Measurements from ENCODE around the gene SPATA33.
"Not testable (repeated sequence)": the region's sequence is repeated elsewhere in the genome, so short reads cannot be mapped to it uniquely, and the experiment has no call there.

SPATA33 gene

GRCh38 chr16:89691231-89691985, 33.8 kb downstream of the SPATA33 start:
- Histone ChIP-seq H3K4me1 (ENCODE audit: control insufficient read depth in 1 of 2, insufficient read depth in 1 of 2, low read depth in 1 of 2, low read length in 1 of 2) (peaks cover 8 to 10% of the 10 kb centered on the region in 2 experiments), H3K27ac (no peak overlapping the region), H3K27me3 (no peaks in the 10 kb centered on the region), H3K4me3 (ENCODE audit: low read depth in 1 of 2, low read length in 1 of 2) (no peak overlapping the region), H3K36me3 (peaks cover 26% of the 10 kb centered on the region), H3K9me3 (no peaks in the 10 kb centered on the region)
- TF ChIP-seq, protein P1, sequence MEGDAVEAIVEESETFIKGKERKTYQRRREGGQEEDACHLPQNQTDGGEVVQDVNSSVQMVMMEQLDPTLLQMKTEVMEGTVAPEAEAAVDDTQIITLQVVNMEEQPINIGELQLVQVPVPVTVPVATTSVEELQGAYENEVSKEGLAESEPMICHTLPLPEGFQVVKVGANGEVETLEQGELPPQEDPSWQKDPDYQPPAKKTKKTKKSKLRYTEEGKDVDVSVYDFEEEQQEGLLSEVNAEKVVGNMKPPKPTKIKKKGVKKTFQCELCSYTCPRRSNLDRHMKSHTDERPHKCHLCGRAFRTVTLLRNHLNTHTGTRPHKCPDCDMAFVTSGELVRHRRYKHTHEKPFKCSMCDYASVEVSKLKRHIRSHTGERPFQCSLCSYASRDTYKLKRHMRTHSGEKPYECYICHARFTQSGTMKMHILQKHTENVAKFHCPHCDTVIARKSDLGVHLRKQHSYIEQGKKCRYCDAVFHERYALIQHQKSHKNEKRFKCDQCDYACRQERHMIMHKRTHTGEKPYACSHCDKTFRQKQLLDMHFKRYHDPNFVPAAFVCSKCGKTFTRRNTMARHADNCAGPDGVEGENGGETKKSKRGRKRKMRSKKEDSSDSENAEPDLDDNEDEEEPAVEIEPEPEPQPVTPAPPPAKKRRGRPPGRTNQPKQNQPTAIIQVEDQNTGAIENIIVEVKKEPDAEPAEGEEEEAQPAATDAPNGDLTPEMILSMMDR (IDR thresholded peaks at IDR 0.05): no peak

DNA sequence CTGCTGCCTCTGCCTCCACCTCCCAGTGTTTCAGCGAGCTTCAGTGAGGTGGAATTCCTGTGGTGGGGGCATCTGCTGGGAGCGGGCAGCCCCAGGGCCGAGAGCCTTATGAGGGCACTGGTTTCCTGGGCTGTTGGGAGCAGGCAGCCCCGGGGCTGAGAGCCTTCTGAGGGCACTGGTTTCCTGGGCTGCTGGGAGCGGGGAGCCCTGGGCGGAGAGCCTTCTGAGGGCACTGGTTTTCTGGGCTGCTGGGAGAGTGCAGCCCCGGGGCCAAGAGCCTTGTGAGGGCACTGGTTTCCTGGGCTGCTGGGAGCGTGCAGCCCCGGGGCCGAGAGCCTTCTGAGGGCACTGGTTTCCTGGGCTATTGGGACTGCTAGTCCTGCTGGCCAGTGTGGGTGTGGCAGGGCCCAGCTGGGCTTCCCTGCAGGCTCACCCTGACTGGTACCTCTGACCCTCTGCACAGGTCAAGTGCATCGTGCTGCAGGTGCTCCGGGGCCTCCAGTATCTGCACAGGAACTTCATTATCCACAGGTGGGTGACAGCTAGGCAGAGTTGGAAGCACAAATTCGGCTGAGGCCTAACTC, 34.4 kb downstream of the SPATA33 start:
- TF ChIP-seq, protein P1 (IDR thresholded peaks at IDR 0.05): no peak
- H3K27me3 ChIP-seq: no peaks in the 10 kb centered on the region

DNA sequence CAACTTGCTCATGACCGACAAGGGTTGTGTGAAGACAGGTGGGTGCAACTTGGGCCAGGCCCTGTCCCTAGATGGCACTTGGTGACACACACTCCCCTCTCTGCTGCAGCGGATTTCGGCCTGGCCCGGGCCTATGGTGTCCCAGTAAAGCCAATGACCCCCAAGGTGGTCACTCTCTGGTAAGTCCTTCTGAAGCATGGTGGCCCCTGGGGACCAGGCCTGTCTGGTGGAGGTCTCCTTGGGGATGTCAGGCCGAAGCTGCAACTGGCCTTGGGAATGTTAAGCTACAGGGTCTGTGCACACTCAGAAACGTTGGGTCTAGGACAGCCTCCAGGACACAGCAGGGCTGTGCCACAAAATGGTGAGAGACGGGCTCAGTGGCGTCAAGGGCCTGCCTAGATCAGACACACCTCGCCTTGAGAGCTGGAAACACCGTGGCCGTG, 35.7 kb downstream of the SPATA33 start:
- Histone ChIP-seq H3K27ac (no peak overlapping the region), H3K27me3 (no peaks in the 10 kb centered on the region), H3K9me3 (no peaks in the 10 kb centered on the region), H3K36me3 (peaks cover 42% of the 10 kb centered on the region), H3K4me1 (ENCODE audit: control insufficient read depth in 1 of 2, insufficient read depth in 1 of 2, low read depth in 1 of 2, low read length in 1 of 2) (no peaks in the 10 kb centered on the region), H3K4me3 (ENCODE audit: low read depth in 1 of 2, low read length in 1 of 2) (no peak overlapping the region)
- TF ChIP-seq, protein P1 (IDR thresholded peaks at IDR 0.05): no peak

More for the DNA sequence above, 34.4 kb downstream of the SPATA33 start:
- Histone ChIP-seq H3K9me3 (no peaks in the 10 kb centered on the region), H3K4me1 (ENCODE audit: control insufficient read depth in 1 of 2, insufficient read depth in 1 of 2, low read depth in 1 of 2, low read length in 1 of 2) (peaks cover 7 to 8% of the 10 kb centered on the region in 2 experiments), H3K36me3 (peaks cover 31% of the 10 kb centered on the region), H3K27ac (no peak overlapping the region), H3K4me3 (ENCODE audit: low read depth in 1 of 2, low read length in 1 of 2) (no peak overlapping the region)

DNA sequence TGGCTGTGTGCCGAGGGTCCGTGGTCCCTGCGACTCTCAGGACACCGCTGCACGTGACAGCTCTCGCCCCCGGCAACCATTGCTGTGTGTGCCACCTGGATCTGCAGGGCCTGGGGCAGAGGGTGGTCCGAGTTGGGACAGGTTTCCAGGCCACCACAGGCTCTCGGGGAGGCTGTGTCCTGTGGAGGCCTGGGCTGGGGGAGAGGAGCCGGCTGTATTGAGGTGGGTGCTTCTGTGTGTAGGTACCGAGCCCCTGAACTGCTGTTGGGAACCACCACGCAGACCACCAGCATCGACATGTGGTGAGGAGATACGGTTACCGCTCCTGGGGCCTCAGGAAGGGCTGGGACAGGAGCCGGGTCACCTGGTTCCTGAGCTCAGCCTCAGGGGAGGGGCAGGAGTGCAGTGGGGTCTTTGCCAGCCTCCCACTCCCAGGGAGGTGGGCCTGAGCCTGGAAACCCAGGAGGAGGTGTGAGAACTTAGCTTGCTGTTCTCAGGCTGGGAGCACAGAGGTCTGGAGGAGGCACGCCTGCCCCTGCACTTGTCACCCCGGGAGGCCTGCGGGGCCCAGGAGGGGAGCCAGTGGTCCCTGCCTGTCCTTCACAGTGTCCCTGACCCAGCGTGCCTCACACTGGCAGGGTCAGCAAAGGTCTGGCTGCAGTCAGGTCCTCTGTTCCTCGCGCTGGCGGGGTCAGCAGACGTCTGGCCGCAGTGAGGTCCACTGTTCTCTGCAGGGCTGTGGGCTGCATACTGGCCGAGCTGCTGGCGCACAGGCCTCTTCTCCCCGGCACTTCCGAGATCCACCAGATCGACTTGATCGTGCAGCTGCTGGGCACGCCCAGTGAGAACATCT, 36.5 kb downstream of the SPATA33 start:
- H3K4me1 ChIP-seq (ENCODE audit: control insufficient read depth in 1 of 2, insufficient read depth in 1 of 2, low read depth in 1 of 2, low read length in 1 of 2): no peaks in the 10 kb centered on the region
- H3K9me3 ChIP-seq: no peaks in the 10 kb centered on the region
- H3K4me3 ChIP-seq (ENCODE audit: low read depth in 1 of 2, low read length in 1 of 2): no peak overlapping the region
- H3K27me3 ChIP-seq: no peaks in the 10 kb centered on the region
- peaks cover 42% of the 10 kb centered on the region for H3K36me3 ChIP-seq
- TF ChIP-seq, protein P1 (IDR thresholded peaks at IDR 0.05): no peak
- H3K27ac ChIP-seq: no peak overlapping the region

DNA sequence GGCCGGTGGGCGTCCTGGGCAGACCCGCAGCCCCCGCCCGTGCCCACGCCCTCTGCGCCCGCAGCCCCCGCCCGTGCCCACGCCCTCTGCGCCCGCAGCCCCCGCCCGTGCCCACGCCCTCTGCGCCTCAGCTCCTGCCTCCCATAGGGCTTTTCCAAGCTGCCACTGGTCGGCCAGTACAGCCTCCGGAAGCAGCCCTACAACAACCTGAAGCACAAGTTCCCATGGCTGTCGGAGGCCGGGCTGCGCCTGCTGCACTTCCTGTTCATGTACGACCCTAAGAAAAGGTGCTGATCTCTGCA, 37.1 kb downstream of the SPATA33 start:
- H3K4me1 ChIP-seq (ENCODE audit: control insufficient read depth in 1 of 2, insufficient read depth in 1 of 2, low read depth in 1 of 2, low read length in 1 of 2); H3K27me3 ChIP-seq; H3K27ac ChIP-seq; H3K4me3 ChIP-seq (ENCODE audit: low read depth in 1 of 2, low read length in 1 of 2); H3K9me3 ChIP-seq: not testable (repeated sequence)
- peaks cover 42% of the 10 kb centered on the region for H3K36me3 ChIP-seq
